Measurements from ENCODE around the gene RNU6-7. TPM values are rescaled to one million over a fixed set of nuclear protein-coding genes. Genes with fewer than 3 reads are reported as not detected.
A peak's percentile ranks its signal among the peaks of the same experiment; 100 is the strongest.

RNU6-7 gene
- total and polyA plus RNA-seq, 2 of the 13 experiments (the other 11 are each of a cell fraction or from before 2014, with no cell fraction given), result under 0.01 TPM; not detected in 1

DNA sequence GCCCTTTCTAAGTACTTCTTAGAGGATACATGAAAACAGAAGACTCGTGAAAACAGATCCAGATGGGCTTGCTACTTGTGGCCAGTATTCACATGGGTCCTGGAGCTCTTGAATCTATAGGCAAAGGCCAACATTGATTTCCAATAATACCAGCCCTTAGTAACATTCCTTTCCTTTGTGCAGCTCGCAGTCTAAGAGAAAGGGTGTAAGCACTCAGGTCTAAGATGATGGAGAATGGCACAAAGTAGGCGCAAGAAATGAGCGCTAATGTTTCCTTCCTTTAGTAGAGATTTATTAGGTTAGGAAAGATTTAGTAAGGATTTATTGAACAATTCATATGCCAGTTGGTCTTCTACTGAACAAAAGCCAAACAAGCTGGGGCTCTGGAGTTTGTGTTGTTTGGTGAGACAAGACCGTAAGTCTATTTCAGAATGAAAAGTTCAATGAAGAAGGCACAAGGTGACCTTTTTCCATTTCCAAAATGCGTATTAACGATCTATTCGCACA lies 699 bp downstream of the RNU6-7 start (continued):
- TF ChIP-seq, protein P1, sequence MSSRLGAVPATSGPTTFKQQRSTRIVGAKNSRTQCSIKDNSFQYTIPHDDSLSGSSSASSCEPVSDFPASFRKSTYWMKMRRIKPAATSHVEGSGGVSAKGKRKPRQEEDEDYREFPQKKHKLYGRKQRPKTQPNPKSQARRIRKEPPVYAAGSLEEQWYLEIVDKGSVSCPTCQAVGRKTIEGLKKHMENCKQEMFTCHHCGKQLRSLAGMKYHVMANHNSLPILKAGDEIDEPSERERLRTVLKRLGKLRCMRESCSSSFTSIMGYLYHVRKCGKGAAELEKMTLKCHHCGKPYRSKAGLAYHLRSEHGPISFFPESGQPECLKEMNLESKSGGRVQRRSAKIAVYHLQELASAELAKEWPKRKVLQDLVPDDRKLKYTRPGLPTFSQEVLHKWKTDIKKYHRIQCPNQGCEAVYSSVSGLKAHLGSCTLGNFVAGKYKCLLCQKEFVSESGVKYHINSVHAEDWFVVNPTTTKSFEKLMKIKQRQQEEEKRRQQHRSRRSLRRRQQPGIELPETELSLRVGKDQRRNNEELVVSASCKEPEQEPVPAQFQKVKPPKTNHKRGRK (CRISPR knock-in tag; IDR thresholded peaks at IDR 0.05), result no peak
- TF ChIP-seq KDM5A (IDR thresholded peaks at IDR 0.05; ENCODE audit: borderline replicate concordance, low read length) (no peak), EHMT2 (IDR thresholded peaks at IDR 0.05; ENCODE audit: borderline replicate concordance, low read depth, low read length) (no peak), ZFAT (CRISPR knock-in tag; conservative IDR thresholded peaks at IDR 0.05) (no peak), SMAD1 (CRISPR knock-in tag; IDR thresholded peaks at IDR 0.05; ENCODE audit: borderline replicate concordance, low read depth) (no peak), GFI1 (CRISPR knock-in tag; IDR thresholded peaks at IDR 0.05; ENCODE audit: borderline replicate concordance) (0 out of 2 replicates have a peak, but pooled peaks have one; percentile 2), HOXA3 (CRISPR knock-in tag; IDR thresholded peaks at IDR 0.05) (no peak), SMARCC2 (IDR thresholded peaks at IDR 0.05) (no peak), CSRNP2 (CRISPR knock-in tag; conservative IDR thresholded peaks at IDR 0.05; ENCODE audit: low read depth) (0 out of 2 replicates have a peak, but pooled peaks have one; percentile 5), ZNF441 (CRISPR knock-in tag; IDR thresholded peaks at IDR 0.05; ENCODE audit: borderline replicate concordance) (peak; percentile 15; the same call in 1 of the 2 replicates), SNAPC2 (CRISPR knock-in tag; IDR thresholded peaks at IDR 0.05) (no peak), SOX13 (IDR thresholded peaks at IDR 0.05) (no peak), SOX13 (CRISPR knock-in tag; conservative IDR thresholded peaks at IDR 0.05 in 1 of 2, IDR thresholded peaks at IDR 0.05 in 1 of 2) (0 out of 4 replicates have a peak, but pooled peaks of 1 of the 2 experiments have one; percentile 59), DDIT3 (CRISPR knock-in tag; IDR thresholded peaks at IDR 0.05) (0 out of 2 replicates have a peak, but pooled peaks have one; percentile 45), ZFP1 (CRISPR knock-in tag; IDR thresholded peaks at IDR 0.05) (no peak), MXD4 (CRISPR knock-in tag; IDR thresholded peaks at IDR 0.05) (no peak), MED13 (CRISPR knock-in tag; IDR thresholded peaks at IDR 0.05) (0 out of 2 replicates have a peak, but pooled peaks have one; percentile 9), USF2 (IDR thresholded peaks at IDR 0.05; ENCODE audit: low read depth, low read length) (no peak), USF2 (CRISPR knock-in tag; IDR thresholded peaks at IDR 0.05; ENCODE audit: borderline replicate concordance) (0 out of 2 replicates have a peak, but pooled peaks have one; percentile 42)
- TF ChIP-seq, protein P2, sequence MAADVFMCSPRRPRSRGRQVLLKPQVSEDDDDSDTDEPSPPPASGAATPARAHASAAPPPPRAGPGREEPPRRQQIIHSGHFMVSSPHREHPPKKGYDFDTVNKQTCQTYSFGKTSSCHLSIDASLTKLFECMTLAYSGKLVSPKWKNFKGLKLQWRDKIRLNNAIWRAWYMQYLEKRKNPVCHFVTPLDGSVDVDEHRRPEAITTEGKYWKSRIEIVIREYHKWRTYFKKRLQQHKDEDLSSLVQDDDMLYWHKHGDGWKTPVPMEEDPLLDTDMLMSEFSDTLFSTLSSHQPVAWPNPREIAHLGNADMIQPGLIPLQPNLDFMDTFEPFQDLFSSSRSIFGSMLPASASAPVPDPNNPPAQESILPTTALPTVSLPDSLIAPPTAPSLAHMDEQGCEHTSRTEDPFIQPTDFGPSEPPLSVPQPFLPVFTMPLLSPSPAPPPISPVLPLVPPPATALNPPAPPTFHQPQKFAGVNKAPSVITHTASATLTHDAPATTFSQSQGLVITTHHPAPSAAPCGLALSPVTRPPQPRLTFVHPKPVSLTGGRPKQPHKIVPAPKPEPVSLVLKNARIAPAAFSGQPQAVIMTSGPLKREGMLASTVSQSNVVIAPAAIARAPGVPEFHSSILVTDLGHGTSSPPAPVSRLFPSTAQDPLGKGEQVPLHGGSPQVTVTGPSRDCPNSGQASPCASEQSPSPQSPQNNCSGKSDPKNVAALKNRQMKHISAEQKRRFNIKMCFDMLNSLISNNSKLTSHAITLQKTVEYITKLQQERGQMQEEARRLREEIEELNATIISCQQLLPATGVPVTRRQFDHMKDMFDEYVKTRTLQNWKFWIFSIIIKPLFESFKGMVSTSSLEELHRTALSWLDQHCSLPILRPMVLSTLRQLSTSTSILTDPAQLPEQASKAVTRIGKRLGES (CRISPR knock-in tag; IDR thresholded peaks at IDR 0.05; ENCODE audit: borderline replicate concordance), result no peak
